Stimulated activated CD4-positive, alpha-beta T cell treated with anti-CD3 and anti-CD28 coated beads, Interleukin-12 subunit alpha, Interleukin-12 subunit beta, amount 100 ng/mL, for 24 hours (primary cell): ENCODE measurements around the gene THSD7A.

ENCODE experiments used
- DNase-seq, 2 experiments: peaks; one replicate each; pipeline ENCODE4 v3.0.0-alpha.2; 2020; ENCODE audit warnings: low read depth in 2 of 2

THSD7A gene

GRCh38 chr7:11810043-11810625, 21.9 kb downstream of the THSD7A start:
- no peak for DNase-seq

- DNase-seq, result no peak
Observed at GRCh38 chr7:11807000-11807399, 25.0 kb downstream of the THSD7A start.

DNA sequence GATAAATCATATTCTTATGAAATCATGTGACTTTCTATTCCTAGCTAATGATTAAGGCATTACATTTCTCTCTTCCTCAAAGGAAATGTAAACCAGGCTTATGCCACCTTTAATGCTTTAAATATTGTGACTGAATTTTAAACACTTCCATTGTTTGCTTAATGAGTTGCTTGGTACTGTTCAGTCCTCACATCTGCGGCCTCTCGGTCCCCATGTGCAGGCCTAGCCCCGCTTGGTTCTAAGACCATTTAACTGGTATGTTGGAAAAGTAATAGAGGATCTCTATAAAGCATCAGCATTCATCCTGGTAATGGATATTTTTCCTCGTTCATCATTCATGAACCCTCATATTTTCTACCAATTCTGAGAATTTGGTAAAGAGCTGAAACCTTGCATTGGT, 27.4 kb downstream of the THSD7A start:
- DNase-seq, result no peak

- DNase-seq, result no peak
Observed at GRCh38 chr7:11795231-11795630, 36.8 kb downstream of the THSD7A start.

DNA sequence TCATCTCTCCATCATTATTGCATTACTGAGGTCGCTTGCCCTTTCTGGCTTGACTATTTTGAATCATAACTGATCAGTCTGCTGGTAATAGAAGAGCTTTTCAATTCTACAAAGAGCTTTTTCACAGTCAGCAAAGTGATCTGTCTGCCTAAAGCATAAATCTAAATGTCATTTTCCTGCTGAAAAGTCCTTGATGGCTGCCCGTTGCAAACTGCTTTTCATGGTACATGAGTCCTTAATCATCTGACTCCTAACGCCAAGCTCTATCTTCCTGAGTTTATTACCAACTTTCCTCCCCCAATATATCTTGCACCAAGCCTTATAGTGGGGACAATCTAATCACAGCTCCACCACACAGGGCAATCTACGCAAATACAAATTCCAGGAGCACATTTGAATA, 39.8 kb downstream of the THSD7A start:
- no peak for DNase-seq

DNA sequence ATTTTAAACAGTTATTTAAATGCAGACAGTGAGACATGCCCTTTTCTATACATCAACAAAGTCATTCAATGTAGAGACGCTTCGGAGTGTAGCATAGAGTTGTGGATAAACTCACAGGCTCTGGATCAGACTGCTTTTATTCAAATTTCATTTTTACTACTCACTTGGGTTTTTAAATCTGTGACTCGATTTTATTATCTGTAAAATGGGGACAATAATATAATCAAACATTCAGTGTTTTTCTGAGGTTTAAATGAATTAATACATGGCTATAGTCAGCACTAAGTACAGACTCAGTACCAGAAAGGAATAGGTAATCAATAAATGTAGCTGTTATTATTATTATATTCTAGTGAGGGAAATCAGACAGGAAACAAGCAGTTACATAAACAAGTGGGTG, 43.4 kb downstream of the THSD7A start:
- no peak for DNase-seq

DNA sequence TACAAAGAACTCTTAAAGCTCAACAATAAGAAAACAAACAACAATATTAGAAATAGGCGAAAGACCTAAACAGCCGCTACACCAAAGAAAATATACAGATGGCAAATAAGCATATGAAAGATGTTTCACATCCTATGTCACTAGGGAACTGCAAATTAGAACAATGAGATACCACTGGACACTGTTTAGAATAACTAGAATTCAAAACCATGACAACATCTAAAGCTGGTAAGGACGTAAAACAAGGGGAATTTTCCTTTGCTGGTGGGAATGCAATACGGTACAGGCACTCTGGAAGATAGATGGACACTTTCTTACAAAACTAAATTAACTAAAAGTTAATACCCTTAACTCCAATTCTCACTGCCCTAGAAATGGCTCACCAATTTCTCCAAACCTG, 44.5 kb downstream of the THSD7A start:
- no peak for DNase-seq

- no peak for DNase-seq
Observed at GRCh38 chr7:11786186-11786585, 45.8 kb downstream of the THSD7A start.

- no peak for DNase-seq
Observed at GRCh38 chr7:11784769-11785536, 47.0 kb downstream of the THSD7A start.

GRCh38 chr7:11779864-11780674, 51.9 kb downstream of the THSD7A start:
- DNase-seq, result no peak

- no peak for DNase-seq
Observed at GRCh38 chr7:11776039-11776438, 56.0 kb downstream of the THSD7A start.

GRCh38 chr7:11775401-11775800, 56.6 kb downstream of the THSD7A start:
- DNase-seq, result no peak

- no peak for DNase-seq
Observed at GRCh38 chr7:11768263-11768662, 63.7 kb downstream of the THSD7A start.

DNA sequence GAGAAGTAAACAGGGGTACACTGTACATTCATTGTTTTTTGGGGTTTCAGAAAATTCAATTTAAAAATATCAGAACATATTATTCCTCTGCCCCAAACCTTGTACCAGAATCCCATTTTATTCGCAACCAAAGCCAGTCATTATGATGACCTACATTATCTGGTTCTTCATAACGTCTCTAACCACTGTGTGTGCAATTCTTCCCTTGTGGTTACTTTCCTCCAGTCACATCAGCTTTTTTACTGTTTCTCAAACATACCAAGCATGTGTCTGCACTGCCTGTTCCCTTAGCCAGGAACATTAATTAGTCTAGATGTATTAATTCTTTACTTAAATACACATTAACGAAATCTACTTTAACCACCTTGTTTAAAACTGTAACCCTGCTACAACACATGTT, 64.8 kb downstream of the THSD7A start:
- no peak for DNase-seq

DNA sequence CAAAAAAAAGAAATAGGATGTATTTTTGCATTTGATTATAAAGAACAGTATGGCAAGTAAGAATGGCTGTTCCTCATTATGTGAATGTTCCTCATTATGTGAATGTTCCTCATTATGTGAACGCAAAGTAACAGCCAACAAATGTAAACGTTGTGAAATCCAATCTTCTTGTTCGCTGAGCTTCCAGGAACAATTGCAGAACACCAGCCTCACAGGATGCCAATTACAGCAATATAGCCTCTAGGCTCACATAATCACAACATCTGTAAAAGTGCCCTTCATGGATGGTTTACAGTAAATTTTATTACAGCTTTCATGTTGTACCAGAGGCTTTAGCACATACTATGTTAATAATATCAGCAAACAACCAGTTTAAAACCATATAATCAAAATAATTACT, 71.6 kb downstream of the THSD7A start:
- DNase-seq, result no peak

GRCh38 chr7:11758627-11759111, 73.3 kb downstream of the THSD7A start:
- no peak for DNase-seq

- no peak for DNase-seq
Observed at GRCh38 chr7:11757153-11757552, 74.8 kb downstream of the THSD7A start.

DNA sequence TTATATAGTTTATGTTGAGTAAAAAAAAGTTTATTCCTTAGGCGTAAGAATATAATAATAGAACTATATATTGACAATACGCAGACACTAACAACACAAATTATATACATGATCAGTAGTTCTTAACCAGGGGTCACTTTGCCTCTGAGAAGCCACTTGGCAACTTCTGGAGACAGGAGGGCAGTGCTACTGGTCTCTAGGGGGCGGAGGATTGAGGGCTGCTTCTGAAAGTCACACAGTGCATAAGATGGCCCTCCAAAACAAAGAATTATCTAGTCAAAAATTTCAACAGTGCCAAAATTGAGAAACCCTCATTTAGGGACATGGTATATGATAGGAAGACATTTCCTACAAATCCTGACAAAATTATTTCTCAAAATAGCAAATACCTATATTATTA, 77.1 kb downstream of the THSD7A start:
- DNase-seq, result no peak

DNA sequence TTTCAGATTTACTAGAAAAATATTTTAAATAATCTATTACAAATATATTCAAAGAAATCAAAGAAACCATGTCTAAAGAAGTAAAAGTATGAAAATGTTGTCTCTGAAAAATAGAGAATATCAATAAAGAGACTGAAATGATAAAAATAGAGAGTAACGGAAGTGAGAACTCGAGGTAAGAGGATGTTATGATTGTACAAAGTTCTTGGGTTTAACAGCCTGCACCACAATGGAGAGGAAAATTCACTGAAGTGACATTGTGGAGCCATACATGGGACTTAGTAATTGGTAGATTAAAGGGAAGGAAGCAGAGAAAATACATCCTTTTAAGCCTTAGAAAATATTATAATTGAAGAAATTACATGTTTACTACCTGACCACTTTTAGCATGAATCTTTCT, 77.9 kb downstream of the THSD7A start:
- DNase-seq, result no peak

GRCh38 chr7:11753433-11753832, 78.6 kb downstream of the THSD7A start:
- DNase-seq, result no peak

- no peak for DNase-seq
Observed at GRCh38 chr7:11751807-11752389, 80.1 kb downstream of the THSD7A start.

DNA sequence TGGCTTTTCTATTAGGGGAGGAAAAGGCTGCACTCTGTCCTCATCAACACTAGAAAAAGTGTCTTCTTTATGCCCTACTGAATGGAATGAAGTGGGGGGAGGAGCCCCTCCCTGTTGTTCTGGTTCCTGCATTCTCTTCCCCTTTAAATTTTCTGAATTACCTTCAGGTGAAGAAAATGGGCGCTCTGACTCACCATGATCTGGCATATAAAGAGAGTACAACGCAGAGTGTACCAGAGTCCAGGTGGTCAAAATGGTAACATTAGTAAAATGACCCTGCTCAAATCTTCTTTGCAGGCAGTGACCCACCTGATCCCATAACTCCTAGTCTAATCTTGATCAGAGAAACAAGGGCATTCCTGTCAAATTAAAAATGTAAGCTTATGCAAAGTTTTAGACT, 80.7 kb downstream of the THSD7A start:
- DNase-seq, result no peak
